Activated gamma-delta T cell treated with Interleukin-2 at 50 U/mL for 16 hours (primary cell): ENCODE data around the gene MMP8.
"Not testable (repeated sequence)": the region's sequence is repeated elsewhere in the genome, so short reads cannot be mapped to it uniquely, and the experiment has no call there.

ENCODE experiments used
- DNase-seq: peaks from one replicate; pipeline ENCODE4 v3.0.0-alpha.2; 2020

MMP8 gene, protein sequence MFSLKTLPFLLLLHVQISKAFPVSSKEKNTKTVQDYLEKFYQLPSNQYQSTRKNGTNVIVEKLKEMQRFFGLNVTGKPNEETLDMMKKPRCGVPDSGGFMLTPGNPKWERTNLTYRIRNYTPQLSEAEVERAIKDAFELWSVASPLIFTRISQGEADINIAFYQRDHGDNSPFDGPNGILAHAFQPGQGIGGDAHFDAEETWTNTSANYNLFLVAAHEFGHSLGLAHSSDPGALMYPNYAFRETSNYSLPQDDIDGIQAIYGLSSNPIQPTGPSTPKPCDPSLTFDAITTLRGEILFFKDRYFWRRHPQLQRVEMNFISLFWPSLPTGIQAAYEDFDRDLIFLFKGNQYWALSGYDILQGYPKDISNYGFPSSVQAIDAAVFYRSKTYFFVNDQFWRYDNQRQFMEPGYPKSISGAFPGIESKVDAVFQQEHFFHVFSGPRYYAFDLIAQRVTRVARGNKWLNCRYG

DNA sequence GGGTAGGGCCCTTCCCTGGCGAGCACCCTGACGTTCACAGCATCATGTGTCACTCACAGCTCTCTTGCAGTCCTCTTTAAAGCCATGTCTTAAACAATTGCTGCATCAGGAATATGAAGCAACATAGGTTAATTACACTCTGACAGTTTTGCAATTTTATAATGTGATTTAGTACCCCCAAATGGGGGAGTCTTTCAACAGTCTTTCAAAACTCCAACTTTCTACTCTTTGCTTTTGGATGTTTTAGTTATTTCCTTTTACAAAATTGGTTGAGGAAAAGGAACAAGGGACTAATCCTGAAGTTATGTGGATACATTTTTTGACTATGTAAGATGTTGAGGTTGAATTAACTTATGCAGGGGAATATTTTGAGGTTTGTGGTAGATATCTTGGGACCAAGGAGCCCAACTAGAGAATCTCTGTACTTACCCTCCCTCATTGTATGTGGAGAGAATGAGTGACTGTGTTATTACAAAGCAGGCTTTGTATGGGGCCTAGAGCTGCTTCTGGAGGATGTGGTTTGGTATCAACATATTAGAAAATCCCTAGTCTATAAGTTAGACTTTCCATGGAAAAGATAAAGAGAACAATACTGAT, at the start of gene MMP8:
Gene MMP8, minus strand, starts transcription at position 51 of the 597 bp plus-strand sequence. CDS start 99 bp downstream, outside the sequence.
- DNase-seq = no peak

- no peak for DNase-seq
These were observed 48.6 kb upstream of the MMP8 start for GRCh38 chr11:102773386-102773785.

DNA sequence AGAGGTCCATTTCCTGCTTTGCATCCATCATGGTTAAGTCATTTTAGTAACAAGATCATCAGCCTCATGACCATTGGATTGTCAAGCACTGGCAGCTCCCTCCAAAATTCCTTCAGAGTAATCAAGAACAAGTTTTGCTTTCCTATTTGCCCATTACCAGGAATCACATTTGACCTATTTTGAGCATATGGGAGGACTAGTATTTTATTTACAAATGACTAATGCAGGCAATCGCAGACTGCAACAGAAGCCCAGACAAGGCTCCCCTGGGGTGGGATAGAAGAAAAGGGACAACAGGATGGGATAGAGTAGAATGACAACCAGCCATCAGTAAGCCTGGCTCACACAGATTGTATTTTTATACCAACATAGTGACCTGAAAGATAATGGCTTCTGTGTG, 46.6 kb upstream of the MMP8 start:
- DNase-seq = no peak

DNA sequence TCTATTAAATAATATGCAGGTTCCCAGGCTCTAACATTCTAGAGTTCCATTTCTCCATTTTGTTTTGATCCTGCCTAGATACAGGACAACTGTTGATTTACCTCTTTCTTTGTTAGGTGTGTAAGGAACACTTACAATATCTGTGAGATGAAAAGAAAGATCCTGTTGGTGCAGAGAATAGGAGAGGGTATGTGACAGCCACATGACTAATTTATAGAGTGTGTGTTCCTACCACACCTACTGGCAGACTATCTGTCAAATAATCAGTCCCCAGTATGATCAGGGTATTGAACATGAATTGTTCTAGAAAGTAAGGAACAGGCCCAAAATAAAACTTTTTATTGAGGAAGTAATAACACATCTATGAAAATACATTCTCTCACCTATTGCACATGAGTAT, 45.4 kb upstream of the MMP8 start:
- no peak for DNase-seq

DNA sequence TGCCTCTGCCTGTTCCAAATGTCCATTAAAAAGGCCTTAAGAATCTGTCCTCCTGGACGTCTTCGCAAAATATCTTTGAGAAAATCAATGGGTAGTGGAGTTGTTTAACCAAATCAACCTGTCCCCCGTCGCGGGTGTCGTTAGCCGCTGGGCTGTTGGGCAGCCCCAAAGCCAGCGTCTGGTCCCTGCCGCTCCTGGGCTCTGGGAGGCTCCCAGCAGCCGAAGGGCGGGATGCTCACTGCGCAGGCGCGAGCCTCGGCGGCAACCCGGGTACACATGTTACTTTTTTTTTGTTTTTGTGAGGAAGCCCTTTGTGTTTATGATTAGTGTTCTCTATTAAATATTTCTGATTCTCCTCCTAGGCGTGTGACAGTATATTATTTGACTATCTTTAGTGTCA, 43.0 kb upstream of the MMP8 start:
- no peak for DNase-seq

GRCh38 chr11:102763440-102763839, 38.7 kb upstream of the MMP8 start:
- no peak for DNase-seq

DNA sequence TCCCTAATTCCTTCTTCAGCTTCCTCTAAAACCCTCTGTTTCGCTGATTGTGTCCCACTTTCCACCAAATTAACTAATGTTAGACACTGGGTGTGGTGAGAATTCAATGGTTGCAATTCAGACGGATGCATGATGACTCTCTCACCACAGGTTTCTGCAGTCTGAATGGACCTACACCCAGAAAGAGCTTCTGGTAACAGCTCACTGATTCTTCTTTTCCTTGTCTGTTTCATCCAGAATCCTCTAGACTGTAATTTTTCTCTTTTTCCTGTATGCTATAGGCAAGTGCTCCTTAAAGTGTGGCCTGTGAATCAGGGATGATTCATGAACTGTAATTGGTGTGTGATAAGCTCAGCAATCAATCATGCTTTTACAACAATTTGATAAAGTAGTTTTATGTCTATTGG, 37.6 kb upstream of the MMP8 start:
- no peak for DNase-seq

- no peak for DNase-seq
These were observed 37.0 kb upstream of the MMP8 start for GRCh38 chr11:102761646-102762238.

DNA sequence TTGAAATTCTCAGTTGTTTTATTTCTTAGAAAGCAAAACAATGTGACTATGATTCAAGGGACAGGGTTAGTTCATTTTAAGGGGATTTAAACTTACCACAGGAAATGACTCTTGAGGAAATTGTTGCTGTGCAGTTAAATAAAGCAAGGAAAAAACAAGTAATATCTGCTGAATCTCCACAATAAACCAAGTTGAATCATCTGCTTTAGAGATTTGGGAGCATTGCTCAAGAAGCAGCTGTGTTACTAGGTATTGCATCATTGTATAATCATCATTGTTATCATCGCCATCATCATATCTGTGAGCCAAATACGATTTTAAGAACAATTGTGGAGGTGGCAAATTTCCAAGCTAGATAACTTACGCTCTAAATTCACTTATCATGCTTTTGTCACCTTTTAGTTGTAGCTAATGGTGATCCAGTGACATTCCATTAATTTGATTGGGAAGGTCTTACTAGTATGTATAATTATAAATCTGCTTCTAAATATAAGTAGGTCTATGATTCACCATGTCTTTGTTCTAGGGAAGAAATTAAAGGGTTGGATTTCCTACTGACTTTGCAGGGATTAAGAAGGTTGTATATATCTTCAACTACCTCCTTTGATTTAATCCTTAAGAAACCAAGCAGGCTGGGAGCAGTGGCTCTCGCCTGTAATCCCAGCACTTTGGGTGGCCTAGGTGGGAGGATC, 35.7 kb upstream of the MMP8 start:
- DNase-seq = no peak

DNA sequence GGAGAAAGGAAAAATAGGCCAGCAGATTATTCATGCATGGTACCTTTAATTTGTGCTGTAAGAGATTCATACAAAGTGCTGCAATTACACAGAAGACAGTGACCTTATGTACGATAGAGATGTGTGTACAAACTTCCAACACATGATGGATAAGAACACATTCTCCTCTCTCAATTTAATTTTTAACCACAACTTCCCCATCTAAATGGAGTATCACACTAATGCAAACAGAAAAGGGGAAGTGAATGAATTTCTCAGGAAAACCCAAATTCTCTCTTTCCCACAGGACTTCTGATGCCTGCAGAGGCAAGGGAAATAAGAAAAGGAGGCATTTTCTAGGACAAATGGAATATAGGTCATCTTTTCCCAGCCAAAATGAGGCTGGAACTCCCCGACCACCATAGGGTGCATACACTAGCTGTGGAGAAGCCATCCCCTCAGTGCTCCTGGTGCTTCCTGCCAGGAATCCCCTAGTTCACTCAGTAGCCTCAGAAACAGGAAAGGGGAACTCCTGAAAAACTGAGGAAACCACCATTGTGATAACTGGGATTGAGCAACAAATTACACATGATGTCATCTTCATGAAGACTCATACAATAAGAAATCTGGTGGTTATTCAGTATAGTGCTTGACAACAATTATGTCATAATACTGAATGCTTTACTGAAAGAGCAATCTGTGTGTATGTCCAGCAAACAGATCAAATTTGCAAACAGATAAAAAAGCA, 33.2 kb upstream of the MMP8 start:
- DNase-seq = no peak

DNA sequence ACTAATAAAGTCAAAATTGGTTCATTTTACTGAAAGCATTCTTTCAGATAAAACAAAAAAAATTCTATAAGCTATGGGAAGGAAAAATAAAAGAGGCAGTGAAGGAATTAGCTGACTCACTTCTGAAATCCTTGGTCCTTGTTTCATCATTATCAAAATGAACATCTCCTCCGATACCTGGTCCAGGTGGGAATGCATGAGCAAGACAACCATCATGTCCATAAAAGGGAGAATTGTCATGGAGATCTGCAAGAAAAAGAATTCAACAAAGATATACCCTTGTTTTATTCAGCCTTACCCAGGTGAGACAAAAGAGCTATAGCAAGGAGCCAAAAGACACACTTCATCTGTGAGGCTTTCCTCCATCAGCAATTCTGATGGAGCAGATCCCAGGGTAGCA, 28.5 kb upstream of the MMP8 start:
- DNase-seq = no peak

DNA sequence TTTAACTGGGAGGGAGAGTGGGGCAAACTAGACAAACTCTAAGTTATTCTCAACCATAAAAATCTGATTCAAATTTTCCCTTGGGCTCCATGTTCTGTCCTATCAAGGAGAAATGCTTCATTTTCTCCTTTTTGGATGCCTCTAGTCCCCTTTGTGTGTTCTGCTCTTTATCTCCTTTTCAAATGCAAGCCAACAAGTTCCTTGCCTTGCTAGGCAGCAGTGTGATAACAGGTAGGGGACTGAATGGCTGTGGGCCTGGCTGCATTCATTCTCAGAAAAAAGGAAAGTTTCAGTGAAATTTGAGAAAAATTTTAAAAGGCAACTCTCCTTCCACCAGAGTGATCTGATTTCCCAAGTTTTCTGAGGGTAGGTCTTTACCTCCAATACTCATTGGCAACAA, 26.9 kb upstream of the MMP8 start:
- no peak for DNase-seq

- no peak for DNase-seq
These were observed 24.5 kb upstream of the MMP8 start for GRCh38 chr11:102749101-102749722.

DNA sequence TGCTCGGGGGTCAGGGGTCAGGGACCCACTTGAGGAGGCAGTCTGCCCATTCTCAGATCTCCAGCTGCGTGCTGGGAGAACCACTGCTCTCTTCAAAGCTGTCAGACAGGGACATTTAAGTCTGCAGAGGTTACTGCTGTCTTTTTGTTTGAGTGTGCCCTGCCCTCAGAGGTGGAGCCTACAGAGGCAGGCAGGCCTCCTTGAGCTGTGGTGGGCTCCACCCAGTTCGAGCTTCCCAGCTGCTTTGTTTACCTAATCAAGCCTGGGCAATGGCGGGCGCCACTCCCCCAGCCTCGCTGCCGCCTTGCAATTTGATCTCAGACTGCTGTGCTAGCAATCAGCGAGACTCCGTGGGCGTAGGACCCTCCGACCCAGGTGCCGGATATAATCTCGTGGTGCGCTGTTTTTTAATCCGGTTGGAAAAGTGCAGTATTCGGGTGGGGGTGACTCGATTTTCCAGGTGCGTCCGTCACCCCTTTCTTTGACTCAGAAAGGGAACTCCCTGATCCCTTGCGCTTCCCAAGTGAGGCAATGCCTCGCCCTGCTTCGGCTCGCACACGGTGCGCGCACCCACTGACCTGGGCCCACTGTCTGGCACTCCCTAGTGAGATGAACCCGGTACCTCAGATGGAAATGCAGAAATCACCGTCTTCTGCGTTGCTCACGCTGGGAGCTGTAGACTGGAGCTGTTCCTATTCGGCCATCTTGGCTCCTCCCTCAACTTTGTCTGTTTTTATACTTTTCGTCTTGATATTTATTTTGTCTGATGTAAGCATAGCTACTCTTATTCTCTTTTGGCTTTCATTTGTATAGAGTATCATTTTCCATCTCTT, 22.2 kb upstream of the MMP8 start:
- not testable (repeated sequence) for DNase-seq

- DNase-seq = no peak
These were observed 9.9 kb upstream of the MMP8 start for GRCh38 chr11:102734650-102735049.

GRCh38 chr11:102733232-102733875, 8.6 kb upstream of the MMP8 start:
- no peak for DNase-seq

- not testable (repeated sequence) for DNase-seq
These were observed 6.2 kb upstream of the MMP8 start for GRCh38 chr11:102730944-102731343.

DNA sequence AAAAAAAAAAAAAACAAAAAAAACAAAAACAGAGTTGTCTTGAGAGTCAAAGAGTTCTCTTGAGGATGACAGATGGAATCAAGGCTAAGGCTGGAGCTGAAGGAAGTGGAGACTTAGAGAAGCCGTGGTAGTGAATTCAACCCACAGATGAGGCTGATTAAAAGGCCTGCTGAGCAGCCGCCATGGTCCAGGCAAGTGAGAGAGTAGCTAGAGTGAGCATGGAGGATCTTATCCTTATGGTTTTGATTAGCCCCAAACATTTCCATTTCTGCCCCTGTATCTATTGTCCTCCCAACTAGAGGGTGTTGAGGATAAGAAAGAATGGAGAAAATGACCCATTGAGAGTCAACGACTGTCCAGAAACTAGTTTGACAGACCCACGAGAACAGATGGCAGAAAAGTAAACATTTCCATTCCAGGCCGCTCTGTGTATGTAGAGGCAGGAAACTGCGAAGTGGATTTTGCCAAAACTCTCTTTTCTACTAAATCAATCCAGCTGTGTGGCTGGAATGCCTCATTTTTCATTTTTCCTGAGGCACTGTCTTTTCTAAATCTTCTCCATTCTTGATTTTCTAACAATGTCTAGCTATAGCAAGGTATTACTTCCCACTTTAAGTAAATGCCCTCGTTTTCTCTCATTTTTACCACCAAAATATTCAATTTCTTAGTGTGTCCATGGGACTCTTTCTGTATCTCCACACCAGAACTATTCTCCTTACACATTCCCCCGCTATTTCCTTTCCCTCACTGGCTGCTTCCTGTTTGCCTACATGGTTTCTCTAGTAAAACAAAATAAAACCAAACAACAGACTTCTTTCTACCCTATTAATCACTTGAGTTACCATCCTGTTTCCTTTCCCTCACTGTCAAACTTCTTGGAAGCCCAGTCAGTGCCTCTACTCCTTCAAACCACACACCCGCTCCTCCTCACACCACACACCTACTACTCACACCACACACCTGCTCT, 5.4 kb upstream of the MMP8 start:
- no peak for DNase-seq

- DNase-seq = no peak
These were observed 3.1 kb upstream of the MMP8 start for GRCh38 chr11:102727890-102728289.

DNA sequence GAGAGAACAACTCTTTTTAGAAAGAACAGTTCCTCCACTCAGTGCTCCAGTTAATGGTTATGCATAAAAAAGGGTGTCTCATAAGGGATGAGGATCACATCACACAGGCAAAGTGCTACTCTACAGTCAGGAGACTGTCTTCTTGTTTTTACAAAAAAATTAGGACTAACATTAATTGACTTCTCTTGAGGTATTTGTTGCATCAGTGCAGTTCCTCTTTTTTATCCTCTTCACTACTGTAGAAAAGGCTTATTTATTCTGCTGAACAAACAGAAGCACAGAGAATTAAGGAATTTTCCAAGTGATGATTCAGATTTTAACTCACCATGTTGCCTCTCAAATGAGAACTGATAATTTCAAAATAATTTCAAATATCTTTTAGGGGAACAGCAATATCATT, 1.9 kb downstream of the MMP8 start:
- no peak for DNase-seq
